T-cell (primary cell): Measurements from ENCODE around the gene IL1A. TPM values are rescaled to one million over a fixed set of nuclear protein-coding genes. Genes with fewer than 3 reads are reported as not detected.

ENCODE experiments used
- ATAC-seq, 4 experiments: fragments of 200-7000 bp in 3 of 4; fragments of 150-1000 bp in 1 of 4; cut with Tn5 transposase; replicated peaks in 1 of 4; 1 replicate in 3 of 4; 2 replicates in 1 of 4; pipeline ENCODE4 v1.10.0; 2021; ENCODE audit warnings: moderate library complexity in 3 of 4, mild to moderate bottlenecking in 2 of 4, moderate number of reproducible peaks in 1 of 4
- CTCF ChIA-PET, 2 donors: fragments of 300-600 bp; sonication (Branson Sonifier 250); formaldehyde crosslinking; loops; one replicate each; lab custom pipeline; 2022; ENCODE audit warnings: antibody characterized with exemption in 2 of 2; lab: Charles Lee
- POLR2A ChIA-PET, 2 donors: fragments of 300-600 bp; sonication (Branson Sonifier 250); formaldehyde crosslinking; loops; one replicate each; lab custom pipeline; 2022; ENCODE audit warnings: antibody characterized with exemption in 2 of 2; lab: Charles Lee
- DNase-seq, 35 experiments: peaks; one replicate each; pipeline versions ENCODE4 v3.0.0 to v3.0.0-alpha.2; 2013 to 2023
- H3K27ac ChIP-seq: one replicate; pipeline ENCODE4 v1.5.1; 2013; ENCODE audit warnings: low read length
- H3K27me3 ChIP-seq, 2 experiments: replicated peaks in 1 of 2; 1 replicate in 1 of 2; 2 replicates in 1 of 2; pipeline versions ENCODE4 v1.6.1 to v1.7.0; 2013; ENCODE audit warnings: low read length in 1 of 2, mixed read lengths in 1 of 2; ENCODE audit not compliant: control insufficient read depth in 2 of 2, insufficient read depth in 2 of 2; ENCODE audit errors: extremely low read depth in 1 of 2
- H3K36me3 ChIP-seq, 2 donors: 1 replicate in 1 of 2; 2 replicates in 1 of 2; pipeline versions ENCODE4 v1.6.1 to v1.7.0; 2013; ENCODE audit warnings: low read length in 1 of 2; ENCODE audit not compliant: control insufficient read depth in 2 of 2, insufficient read depth in 1 of 2; ENCODE audit errors: extremely low read depth in 1 of 2
- H3K4me1 ChIP-seq, 2 experiments: 1 replicate in 1 of 2; 2 replicates in 1 of 2; pipeline versions ENCODE4 v1.6.1 to v1.7.0; 2013; ENCODE audit warnings: low read length in 2 of 2, mixed read lengths in 1 of 2; ENCODE audit not compliant: insufficient read depth in 2 of 2, control insufficient read depth in 1 of 2; ENCODE audit errors: extremely low read depth in 1 of 2
- H3K4me3 ChIP-seq, 2 donors: 1 replicate in 1 of 2; 2 replicates in 1 of 2; pipeline versions ENCODE4 v1.5.1 to v1.7.0; 2013; ENCODE audit warnings: mild to moderate bottlenecking in 2 of 2, low read length in 1 of 2, moderate library complexity in 1 of 2; ENCODE audit not compliant: control insufficient read depth in 1 of 2; ENCODE audit errors: extremely low read depth in 1 of 2
- H3K9me3 ChIP-seq: 2 replicates; pipeline ENCODE4 v1.7.0; 2013
- H3K27ac Mint-ChIP-seq, 2 donors: one replicate each; pipeline ENCODE4 v1.8.0; 2020 to 2021; ENCODE audit warnings: mild to moderate bottlenecking in 2 of 2, mixed read lengths in 2 of 2
- H3K27me3 Mint-ChIP-seq, 2 donors: one replicate each; pipeline ENCODE4 v1.8.0; 2021 to 2022; ENCODE audit warnings: mixed read lengths in 2 of 2
- H3K36me3 Mint-ChIP-seq: one replicate; pipeline ENCODE4 v1.8.0; 2021; ENCODE audit warnings: mixed read lengths
- H3K4me1 Mint-ChIP-seq, 3 donors: one replicate each; pipeline ENCODE4 v1.8.0; 2020 to 2022; ENCODE audit warnings: mixed read lengths in 3 of 3, mild to moderate bottlenecking in 1 of 3
- H3K4me3 Mint-ChIP-seq, 3 donors: one replicate each; pipeline ENCODE4 v1.8.0; 2020 to 2022; ENCODE audit warnings: mild to moderate bottlenecking in 3 of 3, mixed read lengths in 3 of 3, moderate library complexity in 3 of 3
- H3K9me3 Mint-ChIP-seq, 3 donors: one replicate each; pipeline ENCODE4 v1.8.0; 2020 to 2022; ENCODE audit warnings: mixed read lengths in 3 of 3
- WGBS: methylation state at CpG from one replicate; pipeline ENCODE4 v1.1.5; 2013; ENCODE audit warnings: missing lambda C conversion rate; ENCODE audit not compliant: insufficient coverage; 5-methylcytosine and 5-hydroxymethylcytosine counted together
- total RNA-seq, 35 experiments: library from RNA in 6 of 35; stranded (reverse) in 6 of 35; fragments of 120-200 nt in 1 of 35; gene quantifications; one replicate each; pipeline versions ENCODE4 v1.2.1 to v1.2.4 and lab custom pipeline; 2013 to 2026

The IL1A gene
- total RNA-seq, 5 donors from 2014 or later (not counting 1 experiment from before 2014, with no cell fraction given): 0.12 TPM; not detected in 4

DNA sequence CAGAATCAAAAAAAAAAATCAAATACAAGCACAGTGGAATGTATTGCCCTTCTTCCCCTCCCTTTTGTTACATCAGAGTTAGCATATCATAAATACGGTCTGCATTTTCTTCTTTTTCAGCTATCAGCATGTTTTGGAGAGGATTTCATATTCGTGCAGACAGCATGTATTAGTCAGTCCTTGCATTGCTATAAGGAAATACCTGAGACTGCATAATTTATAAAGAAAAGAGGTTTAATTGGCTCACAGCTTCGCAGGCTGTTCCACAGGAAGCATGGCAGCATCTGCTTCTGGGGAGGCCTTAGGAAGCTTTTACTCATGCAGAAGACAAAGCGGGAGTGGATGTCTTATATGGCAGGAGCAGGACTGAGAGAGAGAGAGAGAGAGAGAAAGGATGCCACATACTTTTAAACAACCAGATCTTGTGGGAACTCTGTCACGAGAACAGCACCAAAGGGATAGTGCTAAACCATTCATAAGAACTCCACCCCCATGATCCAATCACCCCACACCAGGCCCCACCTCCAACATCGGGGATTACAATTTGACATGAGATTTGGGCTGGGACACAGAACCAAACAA lies 43.4 kb upstream of the IL1A start:
- H3K4me1 Mint-ChIP-seq: peaks cover 0 to 7% (median 0%) of the 10 kb centered on the region in 3 donors
- 60% methylated on average over 1 of the region's 6 CpGs for WGBS
- H3K36me3 ChIP-seq: no peaks in the 10 kb centered on the region
- H3K9me3 Mint-ChIP-seq: no peaks in the 10 kb centered on the region
- no peak overlapping the region for H3K27ac ChIP-seq
- H3K9me3 ChIP-seq: no peaks in the 10 kb centered on the region
- peaks cover 0 to 5% of the 10 kb centered on the region in 2 experiments for H3K27me3 ChIP-seq
- H3K4me3 Mint-ChIP-seq: no peak overlapping the region
- DNase-seq (no peak), ATAC-seq (no peak)
- H3K4me1 ChIP-seq: no peaks in the 10 kb centered on the region
- peaks cover 7 to 11% of the 10 kb centered on the region in 2 donors for H3K27me3 Mint-ChIP-seq
- POLR2A ChIA-PET: no interaction called here
- CTCF ChIA-PET: interaction anchor here in 1 of 2 donors (0.6 kb wide), 1 partner anchor 221 kb away, joined by 5 read pairs; no protein-coding TSS in a partner anchor
- no peak overlapping the region for H3K27ac Mint-ChIP-seq
- no peaks in the 10 kb centered on the region for H3K36me3 Mint-ChIP-seq
- no peak overlapping the region for H3K4me3 ChIP-seq

DNA sequence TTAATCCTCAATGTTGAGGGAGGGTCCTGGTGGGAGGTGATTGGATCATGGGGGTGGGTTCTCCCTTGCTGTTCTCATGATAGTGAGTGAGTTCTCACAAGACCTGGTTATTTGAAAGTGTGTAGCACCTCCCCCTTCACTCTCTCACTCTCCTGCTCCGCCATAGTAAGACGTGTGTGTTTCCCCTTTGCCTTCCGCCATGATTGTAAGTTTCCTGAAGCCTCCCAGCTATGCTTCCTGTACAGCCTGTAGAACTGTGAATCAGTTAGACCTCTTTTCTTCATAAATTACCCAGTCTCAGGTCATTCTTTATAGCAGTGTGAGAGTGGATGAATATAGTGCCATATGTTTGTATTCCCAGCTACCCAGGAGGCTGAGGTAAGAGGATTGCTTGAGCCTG lies 42.7 kb upstream of the IL1A start:
- H3K4me1 ChIP-seq: no peaks in the 10 kb centered on the region
- H3K4me3 Mint-ChIP-seq: no peak overlapping the region
- no peaks in the 10 kb centered on the region for H3K9me3 ChIP-seq
- no peaks in the 10 kb centered on the region for H3K9me3 Mint-ChIP-seq
- H3K27ac ChIP-seq: no peak overlapping the region
- peaks cover 6 to 12% (median 6%) of the 10 kb centered on the region in 3 donors for H3K4me1 Mint-ChIP-seq
- H3K27me3 ChIP-seq: peaks cover 0 to 5% of the 10 kb centered on the region in 2 experiments
- WGBS: no CpG with 5 or more reads among the region's 3 CpGs
- no peak overlapping the region for H3K4me3 ChIP-seq
- no peaks in the 10 kb centered on the region for H3K36me3 Mint-ChIP-seq
- ChIA-PET POLR2A (no interaction called here), CTCF (interaction anchor here in 1 of 2 donors (0.6 kb wide), 2 partner anchors 43 to 220 kb away, joined by 4 to 5 read pairs; no protein-coding TSS in a partner anchor)
- DNase-seq (no peak), ATAC-seq (no peak)
- peaks cover 7 to 11% of the 10 kb centered on the region in 2 donors for H3K27me3 Mint-ChIP-seq
- no peaks in the 10 kb centered on the region for H3K36me3 ChIP-seq
- no peak overlapping the region for H3K27ac Mint-ChIP-seq

DNA sequence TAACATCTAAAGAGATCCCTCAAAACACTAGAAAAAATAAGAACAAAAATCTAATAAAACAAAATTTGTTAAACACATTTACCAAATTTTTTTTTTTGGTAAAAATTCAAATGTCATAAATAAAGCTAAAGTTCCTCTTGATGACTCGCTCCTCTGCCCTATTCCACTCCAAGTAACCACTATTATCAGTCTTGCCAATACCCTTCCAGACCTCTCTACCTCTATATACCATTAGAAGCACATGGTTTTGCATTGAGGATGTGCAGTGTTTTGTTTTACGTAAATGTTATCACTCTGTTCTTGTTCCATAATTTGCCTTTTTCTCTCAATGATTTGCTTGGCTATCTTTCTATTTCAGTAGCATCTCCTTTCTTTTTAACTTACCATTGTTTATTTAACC lies 41.4 kb upstream of the IL1A start:
- WGBS: no CpG with 5 or more reads among the region's 2 CpGs
- CTCF ChIA-PET: no interaction called here
- POLR2A ChIA-PET: interaction anchor here in 1 of 2 donors (0.6 kb wide), 1 partner anchor 322 kb away, joined by 10 read pairs; no protein-coding TSS in a partner anchor
- no peak overlapping the region for H3K4me3 ChIP-seq
- no peak overlapping the region for H3K27ac ChIP-seq
- ATAC-seq (no peak), DNase-seq (no peak)
- peaks cover 0 to 5% of the 10 kb centered on the region in 2 experiments for H3K27me3 ChIP-seq
- peaks cover 4 to 7% of the 10 kb centered on the region in 2 donors for H3K27me3 Mint-ChIP-seq
- peaks cover 11 to 15% (median 12%) of the 10 kb centered on the region in 3 donors for H3K4me1 Mint-ChIP-seq
- H3K4me3 Mint-ChIP-seq: no peak overlapping the region
- no peaks in the 10 kb centered on the region for H3K9me3 ChIP-seq
- no peaks in the 10 kb centered on the region for H3K36me3 Mint-ChIP-seq
- no peaks in the 10 kb centered on the region for H3K9me3 Mint-ChIP-seq
- H3K4me1 ChIP-seq: peaks cover 0 to 4% of the 10 kb centered on the region in 2 experiments
- no peak overlapping the region for H3K27ac Mint-ChIP-seq
- no peaks in the 10 kb centered on the region for H3K36me3 ChIP-seq

DNA sequence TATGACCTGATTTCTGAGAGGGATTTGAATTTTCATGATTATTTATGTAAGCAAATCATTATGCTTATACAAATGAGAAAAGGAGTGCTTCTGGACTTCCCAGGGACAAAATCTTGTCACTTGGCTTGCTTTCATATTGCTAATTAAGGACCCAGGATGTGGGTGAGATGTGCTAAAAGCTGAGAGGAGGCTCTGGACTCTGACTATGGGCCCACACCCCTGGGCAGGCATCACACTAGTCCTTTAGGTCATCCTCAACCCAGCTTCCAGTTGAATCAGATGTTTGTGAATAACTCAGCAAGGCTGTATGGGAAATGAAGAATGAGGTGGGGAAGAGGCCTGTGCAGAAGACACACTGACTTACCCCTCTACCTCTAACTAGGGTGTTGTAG lies 40.4 kb upstream of the IL1A start:
- H3K9me3 Mint-ChIP-seq: no peaks in the 10 kb centered on the region
- H3K4me1 Mint-ChIP-seq: peaks cover 11 to 15% (median 12%) of the 10 kb centered on the region in 3 donors
- ChIA-PET POLR2A (no interaction called here), CTCF (no interaction called here)
- H3K36me3 ChIP-seq: no peaks in the 10 kb centered on the region
- H3K4me3 Mint-ChIP-seq: no peak overlapping the region
- no peak for DNase-seq
- H3K4me3 ChIP-seq: no peak overlapping the region
- ATAC-seq: no peak
- peaks cover 0 to 4% of the 10 kb centered on the region in 2 experiments for H3K4me1 ChIP-seq
- peaks cover 0 to 1% of the 10 kb centered on the region in 2 donors for H3K27me3 Mint-ChIP-seq
- no peaks in the 10 kb centered on the region for H3K27me3 ChIP-seq
- no peak overlapping the region for H3K27ac ChIP-seq
- H3K27ac Mint-ChIP-seq: no peak overlapping the region
- no peaks in the 10 kb centered on the region for H3K9me3 ChIP-seq
- no peaks in the 10 kb centered on the region for H3K36me3 Mint-ChIP-seq

DNA sequence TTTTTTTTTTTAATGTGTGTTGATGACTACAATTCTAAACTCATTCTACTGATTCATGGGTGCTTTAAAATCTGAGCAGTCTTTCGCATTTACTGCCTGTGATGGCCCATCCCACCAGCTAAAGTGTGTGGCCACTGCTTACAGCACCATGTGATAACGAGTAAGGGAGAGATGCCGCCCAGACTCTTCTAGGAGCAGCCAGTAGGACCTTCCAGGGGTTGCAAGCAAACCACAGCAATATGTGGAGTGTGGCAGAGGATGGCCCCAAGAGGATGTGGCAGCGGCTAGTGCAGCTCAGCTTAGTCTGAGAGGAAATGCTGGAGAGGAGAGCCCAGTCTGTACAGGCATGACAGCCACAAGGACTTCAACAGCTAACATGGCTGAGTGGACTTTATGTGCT lies 37.4 kb upstream of the IL1A start:
- Mint-ChIP-seq H3K4me3 (no peak overlapping the region), H3K27ac (no peak overlapping the region), H3K27me3 (no peaks in the 10 kb centered on the region), H3K36me3 (no peaks in the 10 kb centered on the region), H3K9me3 (no peaks in the 10 kb centered on the region), H3K4me1 (peaks cover 11 to 15% (median 12%) of the 10 kb centered on the region in 3 donors)
- ChIA-PET CTCF (no interaction called here), POLR2A (no interaction called here)
- no peaks in the 10 kb centered on the region for H3K9me3 ChIP-seq
- ATAC-seq (peak; percentile 37 to 67 (median 48)), DNase-seq (peak in 2 of 35 experiments; percentile 2 to 6)
- H3K4me1 ChIP-seq: peaks cover 0 to 4% of the 10 kb centered on the region in 2 experiments
- H3K36me3 ChIP-seq: no peaks in the 10 kb centered on the region
- H3K27me3 ChIP-seq: no peaks in the 10 kb centered on the region
- no peak overlapping the region for H3K27ac ChIP-seq
- no peak overlapping the region for H3K4me3 ChIP-seq
- 8% methylated on average over 3 of the region's 4 CpGs for WGBS

DNA sequence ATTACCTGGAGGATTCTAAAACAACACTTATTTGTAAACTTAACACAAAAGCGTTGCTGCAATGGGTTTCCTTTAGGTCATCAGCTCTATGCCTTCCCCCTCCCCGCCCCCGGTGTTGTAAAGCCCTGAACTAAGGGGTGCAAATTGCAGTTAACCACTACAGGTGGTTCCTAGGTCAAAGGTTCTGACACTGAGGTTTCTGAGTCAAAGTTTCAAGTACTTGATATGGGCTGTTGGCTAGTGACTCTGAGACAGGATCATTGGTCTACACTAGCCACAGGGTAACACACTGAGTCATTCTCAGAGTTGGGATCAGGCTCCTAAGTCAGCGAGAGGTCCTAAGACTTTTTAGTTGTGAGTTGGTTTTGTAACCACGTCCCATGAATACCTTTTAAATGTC lies 36.8 kb upstream of the IL1A start:
- Mint-ChIP-seq H3K27ac (no peak overlapping the region), H3K4me1 (peaks cover 11 to 15% (median 12%) of the 10 kb centered on the region in 3 donors), H3K4me3 (no peak overlapping the region), H3K9me3 (no peaks in the 10 kb centered on the region), H3K27me3 (no peaks in the 10 kb centered on the region), H3K36me3 (no peaks in the 10 kb centered on the region)
- H3K36me3 ChIP-seq: no peaks in the 10 kb centered on the region
- 35% methylated on average over 2 of the region's 5 CpGs for WGBS
- no peak overlapping the region for H3K27ac ChIP-seq
- DNase-seq (no peak), ATAC-seq (no peak)
- peaks cover 0 to 4% of the 10 kb centered on the region in 2 experiments for H3K4me1 ChIP-seq
- CTCF ChIA-PET: no interaction called here
- H3K27me3 ChIP-seq: no peaks in the 10 kb centered on the region
- POLR2A ChIA-PET: no interaction called here
- H3K9me3 ChIP-seq: no peaks in the 10 kb centered on the region
- no peak overlapping the region for H3K4me3 ChIP-seq
